Ovary (tissue), 3 donors: ENCODE results near the gene MIEF2.

Source experiments
- EP300 ChIP-seq: sonication (generic); formaldehyde crosslinking; IDR thresholded peaks from one replicate; pipeline ENCODE4 v1.6.1; 2017; ENCODE audit warnings: antibody characterized with exemption
- POLR2A ChIP-seq: fragments of 450-650 bp; IDR thresholded peaks from one replicate; pipeline ENCODE4 v1.6.1; 2017; ENCODE audit warnings: antibody characterized with exemption, mild to moderate bottlenecking, moderate library complexity
- TF ChIP-seq, protein P1 (sequence below), 3 donors: fragments of 450-650 bp in 2 of 3; fragments of 200-600 bp in 1 of 3; IDR thresholded peaks; one replicate each; pipeline versions ENCODE4 v1.5.1 to v1.8.0; 2016 to 2022; ENCODE audit warnings: antibody characterized with exemption in 3 of 3, mild to moderate bottlenecking in 1 of 3
- donor health status: DM: no; HTN: no; CAD: no.

DNA sequence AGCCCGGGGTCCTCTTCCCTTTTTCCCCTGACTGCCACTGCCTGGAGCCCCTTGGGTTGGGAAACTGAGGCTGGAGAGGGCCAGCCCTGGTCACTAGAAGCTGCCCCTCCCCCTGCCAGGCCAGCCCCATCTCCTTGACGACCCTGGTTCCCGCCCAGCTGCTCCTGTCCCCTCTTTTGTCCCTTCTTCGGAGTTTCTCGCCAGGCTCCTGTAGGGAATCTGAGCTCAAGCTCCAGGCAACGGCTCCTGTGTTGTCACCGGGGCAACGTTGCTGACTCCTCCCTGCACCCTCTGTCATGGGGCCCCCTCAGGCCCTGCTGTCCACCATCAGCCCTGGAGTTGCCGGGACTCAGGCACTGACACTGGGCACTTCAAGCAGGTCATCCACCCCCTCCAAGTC, 29.3 kb upstream of the MIEF2 start:
- TF ChIP-seq, protein P1, sequence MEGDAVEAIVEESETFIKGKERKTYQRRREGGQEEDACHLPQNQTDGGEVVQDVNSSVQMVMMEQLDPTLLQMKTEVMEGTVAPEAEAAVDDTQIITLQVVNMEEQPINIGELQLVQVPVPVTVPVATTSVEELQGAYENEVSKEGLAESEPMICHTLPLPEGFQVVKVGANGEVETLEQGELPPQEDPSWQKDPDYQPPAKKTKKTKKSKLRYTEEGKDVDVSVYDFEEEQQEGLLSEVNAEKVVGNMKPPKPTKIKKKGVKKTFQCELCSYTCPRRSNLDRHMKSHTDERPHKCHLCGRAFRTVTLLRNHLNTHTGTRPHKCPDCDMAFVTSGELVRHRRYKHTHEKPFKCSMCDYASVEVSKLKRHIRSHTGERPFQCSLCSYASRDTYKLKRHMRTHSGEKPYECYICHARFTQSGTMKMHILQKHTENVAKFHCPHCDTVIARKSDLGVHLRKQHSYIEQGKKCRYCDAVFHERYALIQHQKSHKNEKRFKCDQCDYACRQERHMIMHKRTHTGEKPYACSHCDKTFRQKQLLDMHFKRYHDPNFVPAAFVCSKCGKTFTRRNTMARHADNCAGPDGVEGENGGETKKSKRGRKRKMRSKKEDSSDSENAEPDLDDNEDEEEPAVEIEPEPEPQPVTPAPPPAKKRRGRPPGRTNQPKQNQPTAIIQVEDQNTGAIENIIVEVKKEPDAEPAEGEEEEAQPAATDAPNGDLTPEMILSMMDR (IDR thresholded peaks at IDR 0.05), result no peak
- no peak for TF ChIP-seq EP300
- no peak for TF ChIP-seq POLR2A
